Retinal pigment epithelial cell (primary cell): Measurements from ENCODE around the gene PDIA6.
"Not testable (repeated sequence)": the region's sequence is repeated elsewhere in the genome, so short reads cannot be mapped to it uniquely, and the experiment has no call there.

ENCODE experiments used
- DNase-seq: peaks from one replicate; pipeline ENCODE4 v3.0.0-alpha.2; 2010; ENCODE audit warnings: low read depth
- H3K4me3 ChIP-seq: 2 replicates; pipeline ENCODE4 v1.5.1; 2011; ENCODE audit warnings: mild to moderate bottlenecking, low read length, control low read depth, moderate library complexity
- CTCF ChIP-seq: conservative IDR thresholded peaks from 2 replicates; pipeline ENCODE4 v1.5.1; 2011; ENCODE audit warnings: low read depth, low read length, control low read depth, inconsistent platforms

Gene PDIA6

GRCh38 chr2:10785260-10785659 is 27.3 kb downstream of the PDIA6 start:
- DNase-seq = no peak
- H3K4me3 ChIP-seq = no peak overlapping the region
- no peak for TF ChIP-seq CTCF

- H3K4me3 ChIP-seq = no peak overlapping the region
- no peak for TF ChIP-seq CTCF
- no peak for DNase-seq
Observed at GRCh38 chr2:10784719-10785118, 27.9 kb downstream of the PDIA6 start.

- H3K4me3 ChIP-seq = no peak overlapping the region
- DNase-seq = no peak
- TF ChIP-seq CTCF = no peak
Observed at GRCh38 chr2:10783421-10783820, 29.2 kb downstream of the PDIA6 start.

GRCh38 chr2:10781746-10782145 is 30.8 kb downstream of the PDIA6 start:
- no peak overlapping the region for H3K4me3 ChIP-seq
- DNase-seq = no peak
- TF ChIP-seq CTCF = no peak

- not testable (repeated sequence) for DNase-seq, H3K4me3 ChIP-seq
Observed at GRCh38 chr2:10780821-10781220, 31.8 kb downstream of the PDIA6 start.

GRCh38 chr2:10780491-10780820 is 32.1 kb downstream of the PDIA6 start:
- DNase-seq = no peak
- H3K4me3 ChIP-seq = no peak overlapping the region
- no peak for TF ChIP-seq CTCF

- H3K4me3 ChIP-seq = no peak overlapping the region
- no peak for TF ChIP-seq CTCF
- no peak for DNase-seq
Observed at GRCh38 chr2:10779776-10780490, 32.7 kb downstream of the PDIA6 start.
